Transverse colon (tissue), 4 donors: ENCODE results near the gene TMEM187.

Experiments
- EP300 ChIP-seq: sonication (generic); formaldehyde crosslinking; IDR thresholded peaks from one replicate; pipeline ENCODE4 v1.6.1; 2017; ENCODE audit warnings: antibody characterized with exemption, low read depth
- POLR2AphosphoS5 ChIP-seq, 3 donors: sonication (generic); formaldehyde crosslinking; IDR thresholded peaks; one replicate each; pipeline ENCODE4 v1.6.1; 2016; ENCODE audit warnings: antibody characterized with exemption in 3 of 3
- TF ChIP-seq, protein P1 (sequence below), 5 experiments: fragments of 200-600 bp in 3 of 5; fragments of 450-650 bp in 2 of 5; sonication (generic) in 3 of 5; IDR thresholded peaks; 1 replicate in 2 of 5; 2 replicates in 3 of 5; pipeline ENCODE4 v1.5.1; 2016 to 2017; ENCODE audit warnings: antibody characterized with exemption in 5 of 5, inconsistent platforms in 3 of 5, mild to moderate bottlenecking in 2 of 5, moderate library complexity in 1 of 5

DNA sequence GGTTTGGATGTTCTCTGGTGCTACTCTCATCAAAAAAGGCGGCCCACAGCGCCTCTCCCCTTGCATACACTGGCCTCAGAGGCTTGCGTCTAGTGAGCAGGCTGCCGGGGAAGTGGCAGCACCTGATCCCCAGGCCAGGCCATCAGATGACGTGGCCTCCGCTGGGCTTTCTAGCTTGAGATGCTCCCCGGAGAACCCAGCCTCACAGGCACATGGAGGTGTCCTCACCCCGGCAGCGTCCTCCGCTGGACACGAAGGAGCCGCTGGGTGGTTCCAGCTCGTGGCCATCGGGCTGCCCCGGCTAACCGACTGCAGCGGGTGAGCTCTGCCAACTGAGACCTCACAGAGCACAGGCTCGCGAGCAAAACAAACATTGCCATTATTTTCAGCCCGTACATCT is 34.4 kb downstream of the TMEM187 start:
- TF ChIP-seq, protein P1, sequence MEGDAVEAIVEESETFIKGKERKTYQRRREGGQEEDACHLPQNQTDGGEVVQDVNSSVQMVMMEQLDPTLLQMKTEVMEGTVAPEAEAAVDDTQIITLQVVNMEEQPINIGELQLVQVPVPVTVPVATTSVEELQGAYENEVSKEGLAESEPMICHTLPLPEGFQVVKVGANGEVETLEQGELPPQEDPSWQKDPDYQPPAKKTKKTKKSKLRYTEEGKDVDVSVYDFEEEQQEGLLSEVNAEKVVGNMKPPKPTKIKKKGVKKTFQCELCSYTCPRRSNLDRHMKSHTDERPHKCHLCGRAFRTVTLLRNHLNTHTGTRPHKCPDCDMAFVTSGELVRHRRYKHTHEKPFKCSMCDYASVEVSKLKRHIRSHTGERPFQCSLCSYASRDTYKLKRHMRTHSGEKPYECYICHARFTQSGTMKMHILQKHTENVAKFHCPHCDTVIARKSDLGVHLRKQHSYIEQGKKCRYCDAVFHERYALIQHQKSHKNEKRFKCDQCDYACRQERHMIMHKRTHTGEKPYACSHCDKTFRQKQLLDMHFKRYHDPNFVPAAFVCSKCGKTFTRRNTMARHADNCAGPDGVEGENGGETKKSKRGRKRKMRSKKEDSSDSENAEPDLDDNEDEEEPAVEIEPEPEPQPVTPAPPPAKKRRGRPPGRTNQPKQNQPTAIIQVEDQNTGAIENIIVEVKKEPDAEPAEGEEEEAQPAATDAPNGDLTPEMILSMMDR (IDR thresholded peaks at IDR 0.05) = no peak
- TF ChIP-seq POLR2AphosphoS5 (IDR thresholded peaks at IDR 0.05) (no peak), EP300 (no peak)
